ENCODE measurements around the gene GYS1.
A peak's percentile ranks its signal among the peaks of the same experiment; 100 is the strongest.

Gene GYS1

DNA sequence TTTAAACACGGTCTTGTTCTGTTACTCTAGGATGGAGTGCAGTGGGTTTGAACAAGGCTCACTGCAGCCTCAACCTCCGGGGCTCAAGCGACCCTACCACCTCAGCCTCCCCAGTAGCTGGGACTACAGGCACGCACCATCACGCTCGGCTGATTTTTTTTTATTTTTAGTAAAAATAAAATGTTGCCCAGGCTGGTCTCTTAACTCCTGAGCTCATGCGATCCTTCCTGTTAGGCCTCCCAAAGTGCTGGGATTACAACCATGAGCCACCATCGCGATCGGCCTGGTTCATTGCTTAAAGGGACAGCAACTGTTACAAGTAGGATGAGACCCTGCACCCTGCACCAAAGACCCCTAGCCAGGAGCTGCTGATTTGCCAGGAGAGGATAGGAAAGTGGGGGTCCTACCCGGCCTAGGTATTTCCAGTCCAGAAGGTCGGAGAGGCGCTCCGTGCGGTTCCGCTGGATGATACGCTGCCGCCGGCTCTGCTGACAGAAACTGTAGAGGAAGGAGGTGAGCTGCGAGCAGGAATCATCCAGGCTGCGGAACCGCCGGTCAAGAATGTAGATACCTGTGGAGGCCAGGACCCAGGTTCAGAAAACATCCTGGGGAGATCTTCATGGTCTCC lies 22.9 kb downstream of the GYS1 start:
- Histone ChIP-seq H3K36me3 (ENCODE audit: control insufficient read depth, insufficient read depth, low read length) (peaks cover 22% of the 10 kb centered on the region), H3K27me3 (ENCODE audit: control insufficient read depth, insufficient read depth, low read length) (no peaks in the 10 kb centered on the region), H3K4me3 (ENCODE audit: low read length) (no peak overlapping the region), H3K4me1 (ENCODE audit: control insufficient read depth, insufficient read depth, low read length) (peaks cover 9% of the 10 kb centered on the region), H3K27ac (ENCODE audit: low read depth, low read length) (no peak overlapping the region), H3K9ac (ENCODE audit: low read length) (no peak overlapping the region)

DNA sequence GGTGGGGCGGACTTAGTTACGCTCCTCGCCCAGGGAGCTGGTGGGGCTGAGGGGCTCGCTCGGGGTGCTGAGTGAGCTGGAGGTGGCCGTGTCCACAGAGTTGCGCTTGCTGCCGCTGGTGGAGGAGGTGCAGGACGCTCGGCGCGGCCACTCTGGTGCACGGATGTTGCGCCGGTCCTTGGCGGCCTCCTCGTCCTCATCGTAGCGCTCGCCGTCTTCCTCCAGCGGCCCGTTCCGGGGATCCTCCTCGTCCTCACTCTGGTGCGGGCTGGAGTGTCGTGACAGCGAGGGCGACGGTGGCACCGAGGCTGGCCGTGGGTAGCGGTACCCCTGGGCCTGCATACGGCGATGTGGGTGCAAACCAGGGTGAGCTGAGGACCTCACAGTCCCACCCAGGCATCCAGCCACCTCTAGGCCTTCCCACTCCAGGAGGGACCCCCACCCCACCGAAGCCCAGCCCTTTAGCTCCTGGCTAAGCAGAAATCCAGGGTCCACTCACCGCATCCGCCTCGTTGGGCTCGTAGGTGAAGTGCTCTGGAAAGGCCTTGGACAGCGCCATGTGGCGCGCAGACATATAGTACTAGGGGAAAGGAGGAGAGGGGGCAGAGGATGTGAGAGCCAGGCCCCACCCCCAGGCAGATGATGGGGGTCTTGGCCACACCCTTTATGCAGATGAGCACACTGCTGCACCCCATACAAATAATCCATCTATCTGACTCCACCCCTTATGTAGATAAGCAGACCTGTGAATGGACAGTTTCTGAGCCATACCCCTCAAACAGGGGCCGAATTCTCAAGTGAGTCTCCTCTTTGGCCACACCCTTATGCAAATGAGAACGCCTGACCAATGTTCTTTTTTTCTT lies 23.6 kb downstream of the GYS1 start:
- Histone ChIP-seq H3K4me1 (ENCODE audit: control insufficient read depth, insufficient read depth, low read length) (peaks cover 10% of the 10 kb centered on the region), H3K9ac (ENCODE audit: low read length) (no peak overlapping the region), H3K36me3 (ENCODE audit: control insufficient read depth, insufficient read depth, low read length) (peaks cover 21% of the 10 kb centered on the region), H3K27ac (ENCODE audit: low read depth, low read length) (no peak overlapping the region), H3K4me3 (ENCODE audit: low read length) (no peak overlapping the region), H3K27me3 (ENCODE audit: control insufficient read depth, insufficient read depth, low read length) (no peaks in the 10 kb centered on the region)

DNA sequence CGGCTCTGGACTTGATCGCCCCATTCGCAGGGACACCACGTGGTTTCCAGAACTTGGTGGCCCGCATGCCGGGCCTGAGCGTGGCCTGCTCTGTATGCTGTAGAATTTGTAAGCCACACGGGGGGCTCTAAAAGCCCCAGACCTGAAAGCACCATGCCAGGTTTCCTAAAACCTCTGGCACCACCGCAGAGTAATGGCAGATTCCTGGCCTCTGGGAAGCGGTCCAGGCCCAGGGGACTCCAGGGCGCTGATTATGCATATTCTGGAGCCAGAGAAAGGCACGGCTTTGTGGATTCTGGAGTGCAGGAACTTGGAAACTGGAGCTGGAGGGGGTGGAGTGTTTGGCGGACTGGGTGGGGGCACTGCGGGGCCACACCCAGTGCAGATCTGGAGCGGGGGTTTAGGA lies 24.3 kb downstream of the GYS1 start:
- H3K36me3 ChIP-seq (ENCODE audit: control insufficient read depth, insufficient read depth, low read length) = peaks cover 14% of the 10 kb centered on the region
- peaks cover 17% of the 10 kb centered on the region for H3K4me1 ChIP-seq (ENCODE audit: control insufficient read depth, insufficient read depth, low read length)
- H3K4me3 ChIP-seq (ENCODE audit: low read length) = no peak overlapping the region
- H3K9ac ChIP-seq (ENCODE audit: low read length) = no peak overlapping the region
- no peaks in the 10 kb centered on the region for H3K27me3 ChIP-seq (ENCODE audit: control insufficient read depth, insufficient read depth, low read length)
- H3K27ac ChIP-seq (ENCODE audit: low read depth, low read length) = no peak overlapping the region

DNA sequence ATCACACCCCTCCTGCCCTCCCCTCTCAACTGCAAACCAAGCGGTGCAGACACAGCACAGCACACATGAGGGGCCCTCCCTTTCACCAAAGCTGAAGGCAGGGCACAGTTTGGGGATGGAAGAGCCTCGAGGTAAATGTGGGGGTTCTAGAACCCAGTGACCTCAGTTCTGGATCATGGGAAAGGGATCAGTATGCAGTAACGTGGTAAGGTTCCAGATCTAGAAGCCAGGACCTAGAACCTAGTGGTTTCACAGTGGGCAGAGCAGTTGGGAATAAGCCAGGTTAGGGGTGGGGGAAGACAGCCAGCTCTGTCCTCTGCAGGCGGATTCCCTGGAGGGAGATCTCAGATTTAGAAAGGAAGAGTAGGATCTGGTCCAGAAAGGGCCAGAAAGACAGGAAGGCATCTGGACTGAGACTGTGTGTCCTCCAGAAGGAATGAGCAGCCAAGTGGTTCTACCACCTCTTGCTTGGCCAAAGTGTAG lies 24.9 kb downstream of the GYS1 start:
- no peak overlapping the region for H3K27ac ChIP-seq (ENCODE audit: low read depth, low read length)
- peaks cover 23% of the 10 kb centered on the region for H3K4me1 ChIP-seq (ENCODE audit: control insufficient read depth, insufficient read depth, low read length)
- no peak overlapping the region for H3K9ac ChIP-seq (ENCODE audit: low read length)
- H3K4me3 ChIP-seq (ENCODE audit: low read length) = no peak overlapping the region
- no peaks in the 10 kb centered on the region for H3K27me3 ChIP-seq (ENCODE audit: control insufficient read depth, insufficient read depth, low read length)
- peaks cover 13% of the 10 kb centered on the region for H3K36me3 ChIP-seq (ENCODE audit: control insufficient read depth, insufficient read depth, low read length)

DNA sequence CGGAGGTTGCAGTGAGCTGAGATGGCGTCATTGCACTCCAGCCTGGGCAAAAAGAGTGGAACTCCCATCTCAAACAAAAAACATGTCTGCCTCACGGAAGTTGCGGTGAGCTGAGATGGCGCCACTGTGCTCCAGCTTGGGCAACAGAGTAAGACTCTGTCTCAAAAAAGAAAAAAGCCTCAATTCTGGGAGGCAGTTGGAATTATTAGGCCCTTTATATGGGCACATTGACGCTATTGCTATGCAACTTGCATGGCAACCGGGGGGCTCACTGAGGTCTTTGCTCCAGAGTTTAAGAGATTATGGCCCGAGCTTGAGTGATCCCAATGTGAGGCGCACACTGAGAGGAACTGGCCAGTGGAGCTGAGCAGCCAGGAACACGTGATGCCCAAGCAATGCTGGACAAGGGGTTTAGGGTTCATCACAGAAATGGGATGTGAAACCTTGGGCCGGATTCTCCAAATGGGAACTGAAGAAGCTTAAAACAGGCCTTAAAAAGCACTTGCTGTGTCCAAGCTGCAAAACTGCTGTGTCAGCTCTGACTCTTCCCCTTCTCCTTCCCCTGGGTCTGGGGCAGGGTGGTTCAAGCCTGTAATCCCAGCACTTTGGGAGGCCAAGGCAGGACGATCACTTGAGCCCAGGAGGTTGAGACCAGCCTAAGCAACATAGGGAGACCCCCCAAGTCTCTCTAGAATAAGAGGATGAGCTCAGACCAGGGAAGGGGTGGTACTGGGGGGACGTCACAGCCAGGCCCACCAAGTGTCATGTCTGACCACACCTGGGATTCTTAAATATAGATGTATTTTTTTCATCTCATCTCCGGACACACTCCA lies 25.5 kb downstream of the GYS1 start:
- Histone ChIP-seq H3K27me3 (ENCODE audit: control insufficient read depth, insufficient read depth, low read length) (no peaks in the 10 kb centered on the region), H3K4me1 (ENCODE audit: control insufficient read depth, insufficient read depth, low read length) (peaks cover 24% of the 10 kb centered on the region), H3K4me3 (ENCODE audit: low read length) (peak overlapping the region; percentile 9), H3K36me3 (ENCODE audit: control insufficient read depth, insufficient read depth, low read length) (peaks cover 13% of the 10 kb centered on the region), H3K9ac (ENCODE audit: low read length) (no peak overlapping the region), H3K27ac (ENCODE audit: low read depth, low read length) (peak overlapping the region; percentile 30)

DNA sequence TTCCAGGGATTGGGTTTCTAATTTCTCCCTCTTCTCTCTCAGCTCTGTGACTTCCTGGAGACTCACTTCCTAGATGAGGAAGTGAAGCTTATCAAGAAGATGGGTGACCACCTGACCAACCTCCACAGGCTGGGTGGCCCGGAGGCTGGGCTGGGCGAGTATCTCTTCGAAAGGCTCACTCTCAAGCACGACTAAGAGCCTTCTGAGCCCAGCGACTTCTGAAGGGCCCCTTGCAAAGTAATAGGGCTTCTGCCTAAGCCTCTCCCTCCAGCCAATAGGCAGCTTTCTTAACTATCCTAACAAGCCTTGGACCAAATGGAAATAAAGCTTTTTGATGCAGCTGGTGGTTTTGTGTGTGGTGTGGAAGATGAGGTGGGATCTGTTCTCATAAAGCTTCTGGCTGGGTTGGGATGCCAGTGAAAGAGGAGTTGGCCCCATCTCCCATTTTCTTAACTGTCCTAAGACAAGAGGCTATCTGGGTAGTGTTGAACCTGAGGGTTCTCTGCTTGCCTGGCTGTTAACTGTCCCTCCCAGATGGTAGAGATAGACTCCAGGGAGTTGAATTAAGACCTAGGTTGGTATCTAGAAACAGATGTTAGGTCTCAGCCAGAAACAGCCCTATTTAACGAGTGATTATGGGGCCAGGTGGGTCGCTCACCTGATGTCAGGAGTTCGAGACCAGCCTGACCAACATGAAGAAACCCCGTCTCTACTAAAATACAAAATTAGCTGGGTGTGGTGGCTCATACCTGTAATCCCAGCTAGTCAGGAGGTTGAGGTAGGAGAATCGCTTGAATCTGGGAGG lies 26.4 kb downstream of the GYS1 start:
- H3K9ac ChIP-seq (ENCODE audit: low read length) = peak overlapping the region; percentile 43
- H3K27ac ChIP-seq (ENCODE audit: low read depth, low read length) = peak overlapping the region; percentile 92
- H3K4me1 ChIP-seq (ENCODE audit: control insufficient read depth, insufficient read depth, low read length) = peaks cover 24% of the 10 kb centered on the region
- H3K4me3 ChIP-seq (ENCODE audit: low read length) = peak overlapping the region; percentile 69
- peaks cover 13% of the 10 kb centered on the region for H3K36me3 ChIP-seq (ENCODE audit: control insufficient read depth, insufficient read depth, low read length)
- H3K27me3 ChIP-seq (ENCODE audit: control insufficient read depth, insufficient read depth, low read length) = no peaks in the 10 kb centered on the region

DNA sequence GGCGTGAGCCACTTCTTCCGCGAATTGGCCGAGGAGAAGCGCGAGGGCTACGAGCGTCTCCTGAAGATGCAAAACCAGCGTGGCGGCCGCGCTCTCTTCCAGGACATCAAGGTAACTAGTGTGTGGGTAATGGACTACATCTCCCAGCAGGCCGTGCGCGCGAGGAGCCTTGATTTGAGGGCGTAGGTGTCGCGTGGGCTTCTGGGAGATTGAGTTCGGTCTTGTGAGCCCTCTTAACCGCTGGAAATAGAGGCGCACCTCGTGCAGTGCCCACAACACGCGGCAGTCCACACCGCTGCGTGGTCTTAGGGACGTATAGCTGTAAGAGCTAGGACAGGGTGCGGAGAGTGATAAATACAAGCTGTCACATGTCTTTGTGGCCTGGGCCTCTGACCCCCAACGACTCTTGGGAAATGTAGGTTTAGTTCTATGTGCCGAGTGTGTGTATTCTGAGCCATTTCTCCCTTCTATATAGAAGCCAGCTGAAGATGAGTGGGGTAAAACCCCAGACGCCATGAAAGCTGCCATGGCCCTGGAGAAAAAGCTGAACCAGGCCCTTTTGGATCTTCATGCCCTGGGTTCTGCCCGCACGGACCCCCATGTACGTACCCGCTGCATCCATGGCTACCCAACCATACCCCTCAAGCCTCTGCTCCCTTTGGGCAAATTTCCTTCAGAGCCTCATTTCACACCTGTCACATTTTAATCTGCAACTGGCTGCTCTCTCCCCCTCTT lies 27.1 kb downstream of the GYS1 start:
- Histone ChIP-seq H3K4me3 (ENCODE audit: low read length) (peak overlapping the region; percentile 69), H3K9ac (ENCODE audit: low read length) (peak overlapping the region; percentile 83), H3K4me1 (ENCODE audit: control insufficient read depth, insufficient read depth, low read length) (peaks cover 24% of the 10 kb centered on the region), H3K36me3 (ENCODE audit: control insufficient read depth, insufficient read depth, low read length) (peaks cover 13% of the 10 kb centered on the region), H3K27ac (ENCODE audit: low read depth, low read length) (peak overlapping the region; percentile 92), H3K27me3 (ENCODE audit: control insufficient read depth, insufficient read depth, low read length) (no peaks in the 10 kb centered on the region)

DNA sequence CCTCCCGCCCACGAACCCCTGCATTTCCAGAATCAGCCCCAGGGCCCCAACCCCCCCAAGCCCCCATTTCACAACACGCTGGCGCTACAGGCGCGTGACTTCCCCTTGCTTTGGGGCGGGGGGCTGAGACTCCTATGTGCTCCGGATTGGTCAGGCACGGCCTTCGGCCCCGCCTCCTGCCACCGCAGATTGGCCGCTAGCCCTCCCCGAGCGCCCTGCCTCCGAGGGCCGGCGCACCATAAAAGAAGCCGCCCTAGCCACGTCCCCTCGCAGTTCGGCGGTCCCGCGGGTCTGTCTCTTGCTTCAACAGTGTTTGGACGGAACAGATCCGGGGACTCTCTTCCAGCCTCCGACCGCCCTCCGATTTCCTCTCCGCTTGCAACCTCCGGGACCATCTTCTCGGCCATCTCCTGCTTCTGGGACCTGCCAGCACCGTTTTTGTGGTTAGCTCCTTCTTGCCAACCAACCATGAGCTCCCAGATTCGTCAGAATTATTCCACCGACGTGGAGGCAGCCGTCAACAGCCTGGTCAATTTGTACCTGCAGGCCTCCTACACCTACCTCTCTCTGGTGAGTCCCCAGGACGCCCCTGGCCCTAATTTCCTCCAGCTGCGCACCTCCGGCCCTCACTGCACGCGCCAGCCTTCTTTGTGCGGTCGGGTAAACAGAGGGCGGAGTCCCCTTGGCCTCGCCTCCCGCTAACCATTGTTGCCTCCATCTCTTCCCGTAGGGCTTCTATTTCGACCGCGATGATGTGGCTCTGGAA lies 27.9 kb downstream of the GYS1 start, which contains the start of gene FTL:
Gene FTL, plus strand, starts transcription at position 270 of the 766 bp plus-strand sequence. Its CDS starts 199 bp downstream, at position 469.
- Histone ChIP-seq H3K9ac (ENCODE audit: low read length) (peak within 1 kb of the TSS; percentile 83), H3K27ac (ENCODE audit: low read depth, low read length) (peak within 1 kb of the TSS; percentile 92), H3K27me3 (ENCODE audit: control insufficient read depth, insufficient read depth, low read length) (no peaks in the 10 kb centered on the region), H3K36me3 (ENCODE audit: control insufficient read depth, insufficient read depth, low read length) (peaks cover 13% of the 10 kb centered on the region), H3K4me1 (ENCODE audit: control insufficient read depth, insufficient read depth, low read length) (peaks cover 24% of the 10 kb centered on the region), H3K4me3 (ENCODE audit: low read length) (peak within 1 kb of the TSS; percentile 69)

DNA sequence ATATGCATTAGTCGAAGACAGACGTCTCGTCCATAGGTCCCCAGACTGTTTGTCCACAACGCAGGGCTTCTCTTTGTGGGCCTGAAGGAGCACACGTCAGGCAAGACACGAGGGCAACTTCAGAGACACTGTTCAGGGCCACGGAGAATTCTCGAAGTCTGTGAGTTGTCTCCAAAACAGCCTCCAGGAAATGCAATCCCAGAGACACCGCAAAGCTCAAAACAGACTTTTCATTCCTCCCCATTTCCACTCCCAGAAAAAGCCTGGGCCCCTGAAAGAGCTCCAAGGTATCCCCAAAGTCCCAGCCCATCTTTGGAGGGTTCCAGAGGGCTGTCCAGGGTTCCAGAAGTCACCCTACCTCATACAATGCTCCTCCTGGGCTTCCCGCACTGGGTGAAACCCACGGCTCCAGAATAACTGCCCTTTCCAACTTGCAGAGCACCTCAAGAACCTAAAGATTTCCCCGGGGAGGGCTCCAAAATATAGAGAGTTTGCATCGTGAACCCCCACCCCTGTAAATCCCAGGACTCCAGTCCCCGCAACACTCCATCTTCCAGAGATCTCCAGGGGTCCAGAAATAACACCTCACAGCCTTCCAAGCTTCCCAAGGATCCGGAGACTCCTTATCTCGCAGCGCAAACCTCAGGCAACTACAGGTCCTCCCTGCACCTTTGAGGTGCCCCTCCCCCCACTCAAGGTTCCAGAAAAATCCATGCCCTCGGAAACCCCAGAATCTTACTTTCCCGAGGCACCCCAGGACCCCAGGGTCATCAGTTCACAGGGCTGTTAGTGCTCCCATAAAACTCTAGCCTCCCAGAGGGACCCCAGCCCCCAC lies 28.7 kb downstream of the GYS1 start:
- H3K36me3 ChIP-seq (ENCODE audit: control insufficient read depth, insufficient read depth, low read length) = peaks cover 9% of the 10 kb centered on the region
- no peaks in the 10 kb centered on the region for H3K27me3 ChIP-seq (ENCODE audit: control insufficient read depth, insufficient read depth, low read length)
- H3K27ac ChIP-seq (ENCODE audit: low read depth, low read length) = peak overlapping the region; percentile 90
- H3K4me3 ChIP-seq (ENCODE audit: low read length) = peak overlapping the region; percentile 57
- peaks cover 24% of the 10 kb centered on the region for H3K4me1 ChIP-seq (ENCODE audit: control insufficient read depth, insufficient read depth, low read length)
- peak overlapping the region; percentile 41 for H3K9ac ChIP-seq (ENCODE audit: low read length)
